Ascending aorta (tissue), 2 donors: ENCODE measurements around the gene OR8H1. TPM values are rescaled to one million over a fixed set of nuclear protein-coding genes. Genes with fewer than 3 reads are reported as not detected.

Source experiments
- DNase-seq, 2 donors: peaks; one replicate each; pipeline ENCODE4 v3.0.0-alpha.2; 2019; ENCODE audit warnings: low spot score in 2 of 2
- H3K27ac ChIP-seq, 2 donors: fragments of 200-600 bp; sonication (generic); one replicate each; pipeline ENCODE4 v1.5.1; 2016 to 2017; ENCODE audit warnings: mild to moderate bottlenecking in 1 of 2
- H3K27me3 ChIP-seq: fragments of 200-600 bp; sonication (generic); one replicate; pipeline ENCODE4 v1.5.1; 2017
- H3K36me3 ChIP-seq, 2 donors: fragments of 200-600 bp; sonication (generic); one replicate each; pipeline ENCODE4 v1.5.1; 2016
- H3K4me1 ChIP-seq, 2 donors: fragments of 200-600 bp; sonication (generic); one replicate each; pipeline ENCODE4 v1.5.1; 2016 to 2017; ENCODE audit warnings: mild to moderate bottlenecking in 1 of 2
- H3K4me3 ChIP-seq, 2 donors: fragments of 200-600 bp; sonication (generic); one replicate each; pipeline ENCODE4 v1.5.1; 2016 to 2017; ENCODE audit warnings: mild to moderate bottlenecking in 1 of 2
- H3K9me3 ChIP-seq, 2 donors: fragments of 200-600 bp; sonication (generic); one replicate each; pipeline ENCODE4 v1.5.1; 2016
- intact Hi-C: fragments of 100-400 bp; cut with DNase I; formaldehyde crosslinking; loops from one replicate; pipeline ENCODE4 v1.15.1; 2023
- total RNA-seq: library from RNA; depleted of rRNA; stranded (reverse); fragments of >200 nt; gene quantifications from one replicate; pipeline ENCODE4 v1.1.0, GENCODE V29; 2016
- TF ChIP-seq, protein P1 (sequence below), 3 experiments: fragments of 200-600 bp in 2 of 3; fragments of 450-650 bp in 1 of 3; sonication (generic) in 2 of 3; IDR thresholded peaks; one replicate each; pipeline ENCODE4 v1.5.1; 2016 to 2019; ENCODE audit warnings: antibody characterized with exemption in 3 of 3, mild to moderate bottlenecking in 1 of 3, moderate library complexity in 1 of 3

OR8H1 gene
- total RNA-seq, 1 donor from 2014 or later: not detected

DNA sequence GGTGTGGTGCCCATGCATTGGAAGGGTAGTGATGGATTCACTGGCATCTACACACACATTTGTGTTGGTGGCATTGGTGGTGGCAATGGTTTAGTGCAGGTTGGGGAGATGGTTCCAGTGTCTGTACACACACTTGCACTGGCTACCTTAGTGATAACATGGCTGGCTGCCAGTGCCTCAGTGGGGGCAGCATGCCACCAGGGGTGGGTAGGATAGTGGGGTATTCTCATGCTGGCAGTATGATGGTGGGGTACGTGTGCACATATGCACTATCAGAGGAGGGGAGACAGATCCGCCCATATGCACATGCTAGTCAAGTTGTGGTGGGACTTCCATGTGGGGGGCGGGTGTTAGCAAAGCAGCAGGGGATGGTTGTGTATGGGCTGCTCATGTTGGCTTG, 15.8 kb upstream of the OR8H1 start:
- TF ChIP-seq, protein P1, sequence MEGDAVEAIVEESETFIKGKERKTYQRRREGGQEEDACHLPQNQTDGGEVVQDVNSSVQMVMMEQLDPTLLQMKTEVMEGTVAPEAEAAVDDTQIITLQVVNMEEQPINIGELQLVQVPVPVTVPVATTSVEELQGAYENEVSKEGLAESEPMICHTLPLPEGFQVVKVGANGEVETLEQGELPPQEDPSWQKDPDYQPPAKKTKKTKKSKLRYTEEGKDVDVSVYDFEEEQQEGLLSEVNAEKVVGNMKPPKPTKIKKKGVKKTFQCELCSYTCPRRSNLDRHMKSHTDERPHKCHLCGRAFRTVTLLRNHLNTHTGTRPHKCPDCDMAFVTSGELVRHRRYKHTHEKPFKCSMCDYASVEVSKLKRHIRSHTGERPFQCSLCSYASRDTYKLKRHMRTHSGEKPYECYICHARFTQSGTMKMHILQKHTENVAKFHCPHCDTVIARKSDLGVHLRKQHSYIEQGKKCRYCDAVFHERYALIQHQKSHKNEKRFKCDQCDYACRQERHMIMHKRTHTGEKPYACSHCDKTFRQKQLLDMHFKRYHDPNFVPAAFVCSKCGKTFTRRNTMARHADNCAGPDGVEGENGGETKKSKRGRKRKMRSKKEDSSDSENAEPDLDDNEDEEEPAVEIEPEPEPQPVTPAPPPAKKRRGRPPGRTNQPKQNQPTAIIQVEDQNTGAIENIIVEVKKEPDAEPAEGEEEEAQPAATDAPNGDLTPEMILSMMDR (IDR thresholded peaks at IDR 0.05): no peak
- no peak overlapping the region for H3K4me3 ChIP-seq

DNA sequence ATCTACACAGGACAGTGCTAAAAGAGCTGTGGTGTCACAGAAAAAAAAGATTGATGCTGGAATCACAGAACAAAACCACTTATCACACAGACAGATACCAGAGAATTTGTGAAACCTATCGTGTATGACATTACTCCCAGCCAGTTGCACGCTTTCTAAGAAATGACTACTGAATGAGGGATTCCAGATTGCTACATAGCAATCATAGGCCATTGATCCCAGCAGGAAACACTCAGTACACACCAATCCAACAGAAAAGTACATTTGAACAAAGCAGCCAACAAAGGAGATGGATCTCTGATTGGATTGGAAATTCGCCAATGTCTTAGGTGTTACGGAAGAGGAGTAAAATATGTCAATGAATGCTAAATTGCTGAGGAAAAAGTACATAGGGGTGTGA, 4.8 kb upstream of the OR8H1 start:
- Histone ChIP-seq H3K4me1 (no peaks in the 10 kb centered on the region), H3K27me3 (no peaks in the 10 kb centered on the region), H3K27ac (no peak overlapping the region), H3K4me3 (no peak overlapping the region), H3K9me3 (no peaks in the 10 kb centered on the region), H3K36me3 (no peaks in the 10 kb centered on the region)
- intact Hi-C loops: no loop called here
- DNase-seq: no peak
- TF ChIP-seq, protein P1 (IDR thresholded peaks at IDR 0.05): no peak

More for the DNA sequence above, 15.8 kb upstream of the OR8H1 start:
- intact Hi-C loops: no loop called here
- no peaks in the 10 kb centered on the region for H3K4me1 ChIP-seq
- H3K27ac ChIP-seq: no peak overlapping the region
- no peaks in the 10 kb centered on the region for H3K36me3 ChIP-seq
- no peaks in the 10 kb centered on the region for H3K27me3 ChIP-seq
- H3K9me3 ChIP-seq: no peaks in the 10 kb centered on the region
- DNase-seq: no peak

DNA sequence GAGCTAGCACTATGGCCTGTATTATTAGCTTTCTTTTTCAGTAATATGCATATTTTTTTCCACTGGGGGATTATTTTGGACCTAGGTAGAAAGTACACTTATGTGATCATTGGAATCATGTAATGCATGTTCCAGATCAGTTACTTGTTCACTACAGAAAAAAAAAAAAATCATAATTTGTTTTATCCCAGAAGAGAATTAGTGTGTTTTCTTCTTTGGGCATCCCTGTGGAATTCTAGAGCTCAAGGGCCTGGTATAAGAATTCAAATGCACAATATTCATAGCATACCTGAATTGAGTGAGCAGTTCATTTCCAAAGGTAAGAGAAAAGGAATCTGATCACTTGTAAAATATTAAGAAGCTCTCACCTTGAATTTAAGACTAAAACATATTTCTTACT, 18.2 kb downstream of the OR8H1 start, which contains the start of gene OR5T1:
Gene OR5T1 (plus strand): TSS at position 301 of the 400 bp plus-strand sequence. CDS start 1,485 bp downstream, outside the sequence.
- TF ChIP-seq, protein P1 (IDR thresholded peaks at IDR 0.05): no peak
- no peak within 1 kb of the TSS for H3K27ac ChIP-seq
- H3K27me3 ChIP-seq: no peaks in the 10 kb centered on the region
- intact Hi-C loops: no loop called here
- H3K4me1 ChIP-seq: no peaks in the 10 kb centered on the region
- no peak within 1 kb of the TSS for H3K4me3 ChIP-seq
- H3K9me3 ChIP-seq: no peaks in the 10 kb centered on the region
- DNase-seq: no peak
- H3K36me3 ChIP-seq: no peaks in the 10 kb centered on the region

DNA sequence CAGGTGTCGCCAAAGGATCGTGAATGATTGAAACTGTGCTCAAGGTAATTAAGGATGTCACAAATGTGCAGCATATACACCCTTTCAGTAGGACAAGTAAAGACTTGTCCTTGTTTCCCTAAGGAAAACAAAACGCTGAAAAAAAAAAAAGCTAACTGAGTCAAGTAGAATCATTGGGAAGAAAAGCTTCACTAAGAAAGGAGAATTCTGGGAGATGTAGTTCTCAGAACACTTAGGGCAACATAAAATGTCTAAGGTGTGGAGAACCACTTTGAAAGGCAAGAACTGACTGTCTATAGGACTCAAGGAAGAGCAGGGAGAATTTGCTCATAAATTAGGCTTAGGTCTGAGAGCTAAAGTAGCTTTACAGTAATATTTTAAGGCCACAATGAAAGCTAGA, 21.0 kb downstream of the OR8H1 start:
- Histone ChIP-seq H3K4me1 (no peaks in the 10 kb centered on the region), H3K4me3 (no peak overlapping the region), H3K27me3 (no peaks in the 10 kb centered on the region), H3K36me3 (no peaks in the 10 kb centered on the region), H3K9me3 (peaks cover 0 to 4% of the 10 kb centered on the region in 2 donors), H3K27ac (no peak overlapping the region)
- intact Hi-C loops: no loop called here
- DNase-seq: no peak
- TF ChIP-seq, protein P1 (IDR thresholded peaks at IDR 0.05): no peak

DNA sequence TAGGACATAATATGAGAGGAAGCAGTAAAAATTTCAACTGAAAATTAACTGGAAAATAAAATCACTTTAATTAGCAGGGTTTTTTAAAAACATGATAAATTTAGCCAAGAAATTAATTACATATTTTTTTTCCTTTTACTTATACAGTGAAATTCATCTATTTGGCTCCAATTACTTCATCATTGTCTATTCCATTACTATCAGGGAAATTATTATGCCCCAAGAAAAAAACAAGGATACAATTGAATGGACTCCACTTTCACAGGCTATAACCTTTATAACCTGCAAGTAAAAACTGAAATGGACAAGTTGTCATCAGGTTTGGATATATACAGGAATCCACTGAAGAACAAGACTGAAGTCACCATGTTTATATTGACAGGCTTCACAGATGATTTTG, 40.1 kb downstream of the OR8H1 start, which contains the start of gene OR5T3:
Gene OR5T3 (plus strand): TSS at position 301 of the 400 bp plus-strand sequence. CDS start 0 bp downstream, at position 301.
- H3K27ac ChIP-seq: no peak within 1 kb of the TSS
- intact Hi-C loops: no loop called here

More for the DNA sequence above, 40.1 kb downstream of the OR8H1 start, which contains the start of gene OR5T3:
- DNase-seq: no peak
- H3K9me3 ChIP-seq: no peaks in the 10 kb centered on the region
- H3K36me3 ChIP-seq: no peaks in the 10 kb centered on the region
- H3K4me3 ChIP-seq: no peak within 1 kb of the TSS
- TF ChIP-seq, protein P1 (IDR thresholded peaks at IDR 0.05): no peak
- H3K4me1 ChIP-seq: no peaks in the 10 kb centered on the region
- H3K27me3 ChIP-seq: no peaks in the 10 kb centered on the region

Other genes with a start within 250 kb of the OR8H1 start
- not detected for gene OR8I2, start 198.9 kb downstream of the OR8H1 start, total RNA-seq
- not detected for gene OR8H2, start 188.6 kb downstream of the OR8H1 start, total RNA-seq
- gene OR8H3, start 169.9 kb downstream of the OR8H1 start, total RNA-seq: not detected
- not detected for gene OR8J3, start 152.1 kb downstream of the OR8H1 start, total RNA-seq
- gene OR8K5, start 131.9 kb downstream of the OR8H1 start, total RNA-seq: not detected
- gene OR5J2, start 115.6 kb downstream of the OR8H1 start, total RNA-seq: not detected
- not detected for gene OR5T2, start 58.0 kb downstream of the OR8H1 start, total RNA-seq
- not detected for gene OR5T3, start 40.0 kb downstream of the OR8H1 start, total RNA-seq
- gene OR5T1, start 18.1 kb downstream of the OR8H1 start, total RNA-seq: not detected
- gene OR8K3, start 22.9 kb upstream of the OR8H1 start, total RNA-seq: not detected
- not detected for gene OR8K1, start 53.8 kb upstream of the OR8H1 start, total RNA-seq
- not detected for gene OR8J1, start 62.0 kb upstream of the OR8H1 start, total RNA-seq
- not detected for gene OR8U1, start 83.4 kb upstream of the OR8H1 start, total RNA-seq
- not detected for gene OR5AL1, start 120.4 kb upstream of the OR8H1 start, total RNA-seq
- gene OR5M3, start 181.1 kb upstream of the OR8H1 start, total RNA-seq: not detected
- not detected for gene OR5M8, start 199.1 kb upstream of the OR8H1 start, total RNA-seq